Astrocyte of the spinal cord (primary cell): ENCODE results near the gene PRDM16.

ENCODE experiments used
- DNase-seq: peaks from one replicate; pipeline ENCODE4 v3.0.0; 2011; ENCODE audit warnings: low read depth, low spot score
- H3K4me3 ChIP-seq: 2 replicates; pipeline ENCODE4 v1.5.1; 2011; ENCODE audit warnings: low read depth, mild to moderate bottlenecking, low read length, moderate library complexity
- CTCF ChIP-seq: IDR thresholded peaks from 2 replicates; pipeline ENCODE4 v1.5.1; 2012; ENCODE audit warnings: low read depth, mild to moderate bottlenecking, low read length, inconsistent platforms
- in situ Hi-C: cut with HindIII; loops from 2 replicates; pipeline ENCODE4 v1.10.0; 2017; ENCODE audit warnings: low sequenced_read_pairs

Gene PRDM16

DNA sequence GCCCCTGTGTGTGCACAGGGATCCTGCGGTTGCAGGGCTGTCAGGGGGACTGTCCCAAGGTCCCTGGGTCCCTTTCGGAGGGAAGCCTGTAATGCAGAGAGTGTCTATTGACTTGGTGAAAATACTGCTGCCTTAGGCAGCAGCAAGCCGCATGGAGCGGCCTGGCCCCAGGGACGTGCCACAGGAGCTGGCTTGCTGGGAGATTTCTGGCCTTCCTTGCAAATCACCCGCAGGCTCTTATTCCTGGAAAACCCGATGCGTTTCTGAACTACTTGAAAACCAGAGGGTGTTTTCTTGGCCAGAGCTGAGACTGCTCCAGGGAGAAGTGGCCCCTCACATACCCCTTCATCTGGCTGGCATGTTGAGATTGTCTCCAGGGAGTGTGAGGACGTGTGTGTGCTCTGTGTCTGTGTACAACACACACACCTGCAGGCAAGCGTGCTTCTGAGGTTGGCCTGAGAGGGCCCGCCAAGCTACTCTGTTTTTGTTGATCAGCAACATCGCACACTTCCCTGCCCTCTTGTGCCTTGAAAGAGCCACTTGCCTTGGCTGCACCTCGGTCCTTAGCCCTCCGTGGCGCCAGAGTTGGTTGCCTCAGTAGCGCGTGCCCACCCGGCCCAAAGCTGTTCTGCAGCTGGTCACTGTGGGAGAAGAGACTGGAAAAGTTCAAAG, 10.5 kb downstream of the PRDM16 start:
- H3K4me3 ChIP-seq, result no peak overlapping the region
- no peak for DNase-seq
- TF ChIP-seq CTCF, result no peak
- in situ Hi-C loops, result no loop called here

DNA sequence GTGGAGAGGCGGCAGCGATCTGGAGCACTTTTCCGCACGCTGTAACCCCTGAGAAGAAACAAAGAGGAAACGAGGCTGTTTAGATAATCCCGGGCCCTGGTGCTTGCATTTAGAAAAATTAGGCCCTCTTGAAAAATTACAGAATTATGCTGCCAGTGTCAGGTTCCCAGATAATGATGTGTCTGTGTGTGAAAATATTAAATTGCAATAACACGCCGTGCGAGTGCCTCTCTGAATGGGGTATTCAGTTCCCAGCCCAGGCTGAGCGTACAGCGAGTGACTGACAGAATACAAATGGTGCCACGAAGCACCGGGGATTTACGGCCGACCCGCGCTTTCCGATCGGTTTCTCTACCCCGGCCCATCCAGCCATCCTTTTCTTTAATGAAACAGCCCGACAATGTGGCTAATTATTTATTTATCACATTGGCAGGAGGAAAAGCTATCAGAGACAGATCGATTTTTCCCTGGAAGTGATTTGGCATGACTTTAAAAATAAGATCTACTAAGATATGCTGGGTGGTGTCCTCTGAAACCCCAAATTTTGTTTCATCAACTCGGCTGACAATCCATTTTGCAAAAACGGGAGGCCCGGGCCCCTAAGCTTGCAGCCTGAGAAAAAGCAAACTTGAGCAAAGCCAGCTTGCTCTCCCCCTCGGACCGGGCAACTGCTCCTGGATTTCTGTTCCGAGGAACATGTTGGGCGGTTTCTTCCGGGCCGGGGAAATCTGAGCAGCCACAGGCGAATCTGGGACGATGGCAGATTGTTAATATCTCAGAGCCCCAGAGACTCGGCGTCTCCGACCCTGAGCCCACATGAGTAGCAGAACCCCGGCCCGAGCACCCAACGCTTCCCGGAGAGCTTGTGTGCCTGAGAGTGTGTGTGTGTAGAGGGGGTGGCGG, 11.3 kb downstream of the PRDM16 start:
- TF ChIP-seq CTCF, result no peak
- in situ Hi-C loops, result no loop called here
- no peak overlapping the region for H3K4me3 ChIP-seq
- no peak for DNase-seq

DNA sequence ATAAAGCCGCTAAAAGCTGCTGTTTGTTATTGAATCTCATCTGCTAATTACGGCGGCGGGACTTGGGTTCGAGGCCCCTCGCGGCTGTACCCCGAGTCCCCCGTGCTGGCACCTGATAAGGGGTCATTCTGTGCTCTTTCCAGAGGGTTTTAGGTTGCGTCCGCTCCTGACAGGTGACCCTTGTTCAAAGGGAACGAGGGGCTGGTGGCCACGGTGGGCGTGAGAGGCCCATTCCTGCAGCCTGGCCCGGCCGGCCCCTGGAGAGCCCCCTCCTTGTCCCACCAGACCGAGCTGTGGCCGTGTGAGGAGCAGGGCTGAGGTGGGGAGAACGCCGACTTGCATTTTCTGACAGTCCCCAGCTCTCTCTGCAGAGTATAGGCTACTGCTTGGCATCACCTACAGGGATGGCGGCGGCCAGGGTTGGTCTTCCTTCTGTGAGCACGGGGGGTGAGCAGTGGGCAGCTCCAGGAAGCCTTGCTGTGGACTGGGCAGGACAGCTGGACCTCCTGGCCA, 12.2 kb downstream of the PRDM16 start:
- H3K4me3 ChIP-seq, result no peak overlapping the region
- in situ Hi-C loops, result no loop called here
- DNase-seq, result no peak
- TF ChIP-seq CTCF, result no peak

DNA sequence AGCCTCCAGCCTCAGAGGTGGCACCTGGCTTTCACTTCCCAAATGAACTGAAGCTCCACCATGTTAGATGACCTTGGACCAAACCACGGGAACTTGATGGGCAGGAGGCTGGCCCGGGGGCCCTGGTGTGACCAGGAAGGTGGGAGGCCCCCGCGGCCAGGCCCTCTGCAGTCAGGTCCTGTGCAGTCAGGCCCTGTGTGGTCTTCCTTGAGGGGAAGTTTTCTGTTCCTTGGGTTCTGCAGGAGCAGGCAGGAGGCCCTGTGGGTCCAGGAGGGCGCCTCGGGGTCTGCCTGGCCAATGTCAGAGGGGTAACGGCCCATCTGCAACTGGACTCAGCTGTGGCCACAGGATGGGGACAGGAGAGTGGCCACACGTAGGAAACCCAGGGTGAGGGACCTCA, 13.0 kb downstream of the PRDM16 start:
- DNase-seq, result no peak
- no peak overlapping the region for H3K4me3 ChIP-seq
- no peak for TF ChIP-seq CTCF
- in situ Hi-C loops, result no loop called here

GRCh38 chr1:3082571-3083516, 13.8 kb downstream of the PRDM16 start:
- no peak for TF ChIP-seq CTCF
- in situ Hi-C loops, result no loop called here
- no peak for DNase-seq
- H3K4me3 ChIP-seq, result no peak overlapping the region

DNA sequence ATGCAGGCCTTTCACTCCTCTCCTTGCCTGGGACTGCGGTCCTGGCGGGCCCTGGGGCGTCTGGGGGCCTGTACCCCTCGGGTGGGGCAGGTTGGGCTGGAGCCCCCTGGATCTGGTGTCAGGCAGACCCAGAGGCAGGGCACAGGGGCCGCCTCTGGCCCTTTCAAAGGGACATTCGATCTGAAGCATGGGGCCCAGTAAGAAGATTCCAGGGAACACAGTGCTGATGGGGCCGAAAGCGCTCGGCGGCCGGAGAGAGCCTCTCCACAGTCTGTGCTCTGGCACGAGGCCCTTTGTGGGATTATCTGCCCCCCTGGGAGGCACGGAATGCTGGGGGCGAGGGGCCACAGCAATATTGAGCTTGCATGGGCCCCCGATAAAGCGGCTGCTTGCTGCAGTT, 15.2 kb downstream of the PRDM16 start:
- DNase-seq, result no peak
- no peak for TF ChIP-seq CTCF
- in situ Hi-C loops, result no loop called here
- no peak overlapping the region for H3K4me3 ChIP-seq
